Neural cell (in vitro differentiated cells): ENCODE data around the gene PINLYP. TPM values are rescaled to one million over a fixed set of nuclear protein-coding genes. Genes with fewer than 3 reads are reported as not detected.
A peak's percentile ranks its signal among the peaks of the same experiment; 100 is the strongest.

ENCODE experiments used
- H2AFZ ChIP-seq: fragments of 200-600, 300-800 bp; sonication (generic), shearing (Covaris generic); 2 replicates; pipeline ENCODE4 v1.6.0; 2014; ENCODE audit warnings: low read depth, mild to moderate bottlenecking, antibody characterized with exemption, low read length, moderate library complexity
- H3F3A ChIP-seq: fragments of 200-600 bp; shearing (Covaris generic); 2 replicates; pipeline ENCODE4 v1.6.1; 2016; ENCODE audit warnings: mild to moderate bottlenecking, moderate library complexity, mixed read lengths, antibody characterized with exemption, low read length; ENCODE audit not compliant: insufficient read depth, poor library complexity, severe bottlenecking
- H3K27ac ChIP-seq: fragments of 200-600, 300-800 bp; sonication (generic), shearing (Covaris generic); 2 replicates; pipeline ENCODE4 v1.5.1; 2014; ENCODE audit warnings: mild to moderate bottlenecking, low read length, moderate library complexity
- H3K27me3 ChIP-seq: fragments of 300-800, 200-600 bp; sonication (generic), shearing (Covaris generic); 2 replicates; pipeline ENCODE4 v1.6.0; 2014; ENCODE audit warnings: mild to moderate bottlenecking, low read depth, low read length, moderate library complexity; ENCODE audit not compliant: insufficient read depth
- H3K36me3 ChIP-seq: fragments of 300-800, 200-600 bp; sonication (generic), shearing (Covaris generic); 2 replicates; pipeline ENCODE4 v1.5.1; 2014; ENCODE audit warnings: mild to moderate bottlenecking, antibody characterized with exemption, low read length, moderate library complexity; ENCODE audit not compliant: insufficient read depth
- H3K4me2 ChIP-seq: fragments of 300-800, 200-600 bp; sonication (generic), shearing (Covaris generic); 2 replicates; pipeline ENCODE4 v1.6.0; 2014; ENCODE audit warnings: mild to moderate bottlenecking, low read length
- H3K4me3 ChIP-seq: fragments of 300-800, 200-600 bp; sonication (generic), shearing (Covaris generic); 2 replicates; pipeline ENCODE4 v1.5.1; 2014; ENCODE audit warnings: mild to moderate bottlenecking, low read length, moderate library complexity
- H3K79me2 ChIP-seq: fragments of 200-600 bp; shearing (Covaris generic); replicated peaks from 2 replicates; pipeline ENCODE4 v1.6.0; 2014; ENCODE audit warnings: mild to moderate bottlenecking, low read length, moderate library complexity; ENCODE audit not compliant: insufficient read depth
- H3K9ac ChIP-seq: fragments of 300-800, 200-600 bp; sonication (generic), shearing (Covaris generic); 2 replicates; pipeline ENCODE4 v1.6.1; 2016; ENCODE audit warnings: mild to moderate bottlenecking, low read length, mixed read lengths
- H3K9me2 ChIP-seq: fragments of 200-600 bp; shearing (Covaris generic); 2 replicates; pipeline ENCODE4 v1.6.1; 2016; ENCODE audit warnings: mild to moderate bottlenecking, low read length, mixed read lengths; ENCODE audit not compliant: insufficient read depth
- H3K9me3 ChIP-seq: fragments of 200-600, 300-800 bp; sonication (generic), shearing (Covaris generic); 2 replicates; pipeline ENCODE4 v1.6.1; 2016; ENCODE audit warnings: mild to moderate bottlenecking, mixed run types, low read length, moderate library complexity, mixed read lengths
- H4K20me1 ChIP-seq: fragments of 200-600 bp; shearing (Covaris generic); 2 replicates; pipeline ENCODE4 v1.6.1; 2016; ENCODE audit warnings: mild to moderate bottlenecking, mixed run types; ENCODE audit not compliant: insufficient read depth
- EP300 ChIP-seq: fragments of 450-650 bp; conservative IDR thresholded peaks from 2 replicates; pipeline ENCODE4 v1.6.1; 2014; ENCODE audit warnings: antibody characterized with exemption, mild to moderate bottlenecking, moderate library complexity; ENCODE audit not compliant: poor library complexity, severe bottlenecking
- EZH2 ChIP-seq: fragments of 200-600, 300-800 bp; shearing (Covaris generic), sonication (generic); IDR thresholded peaks from 2 replicates; pipeline ENCODE4 v1.6.1; 2014; ENCODE audit warnings: antibody characterized with exemption, low read length, borderline replicate concordance, mild to moderate bottlenecking; ENCODE audit not compliant: insufficient read depth, poor library complexity, severe bottlenecking
- MXI1 ChIP-seq: fragments of 450-650 bp; conservative IDR thresholded peaks from 2 replicates; pipeline ENCODE4 v1.6.1; 2014; ENCODE audit warnings: antibody characterized with exemption, mild to moderate bottlenecking; ENCODE audit not compliant: poor library complexity, severe bottlenecking
- POLR2AphosphoS5 ChIP-seq: IDR thresholded peaks from 2 replicates; pipeline ENCODE4 v1.6.1; 2012
- RAD21 ChIP-seq: fragments of 450-650 bp; conservative IDR thresholded peaks from 2 replicates; pipeline ENCODE4 v1.6.1; 2014; ENCODE audit warnings: antibody characterized with exemption, mild to moderate bottlenecking, moderate library complexity
- SMC3 ChIP-seq: fragments of 450-650 bp; conservative IDR thresholded peaks from 2 replicates; pipeline ENCODE4 v1.6.1; 2014; ENCODE audit warnings: antibody characterized with exemption, mild to moderate bottlenecking, moderate library complexity; ENCODE audit not compliant: poor library complexity
- TAF1 ChIP-seq: IDR thresholded peaks from 2 replicates; pipeline ENCODE4 v1.6.1; 2012; ENCODE audit warnings: low read depth
- polyA plus RNA-seq: library from polyadenylated mRNA; depleted of rRNA; stranded (reverse); fragments of >200 nt; gene quantifications from 2 replicates; pipeline ENCODE4 v1.2.3, GENCODE V29; 2014
- TF ChIP-seq, protein P1 (sequence below): fragments of 450-650 bp; IDR thresholded peaks from 2 replicates; pipeline ENCODE4 v1.5.1; 2014; ENCODE audit warnings: antibody characterized with exemption, mild to moderate bottlenecking, moderate library complexity; ENCODE audit not compliant: poor library complexity, severe bottlenecking
- TF ChIP-seq, protein P2 (sequence below): IDR thresholded peaks from 2 replicates; pipeline ENCODE4 v1.6.1; 2012; ENCODE audit warnings: borderline replicate concordance

Gene PINLYP
- polyA plus RNA-seq, 1 donor from 2014 or later = 1.9 TPM

DNA sequence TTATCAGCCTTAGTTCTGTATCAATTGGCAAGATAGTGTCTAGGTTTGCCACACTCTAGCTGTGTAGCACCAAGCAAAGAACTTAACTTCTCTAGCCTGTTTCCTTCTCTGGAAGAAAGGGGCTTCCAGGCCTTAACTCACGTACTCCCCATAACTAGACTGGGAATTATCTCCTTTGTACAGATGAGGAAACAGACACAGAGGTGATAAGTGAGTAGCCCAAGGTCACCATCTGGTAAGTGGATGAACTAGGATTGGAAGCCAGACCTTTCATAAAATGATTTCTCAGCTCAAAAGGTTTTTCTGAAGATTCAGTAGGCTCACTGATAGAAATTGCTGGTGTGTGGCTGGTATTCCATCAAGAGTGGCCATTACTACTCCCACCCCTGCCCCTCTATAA lies 40.7 kb downstream of the PINLYP start:
- Histone ChIP-seq H3K4me3 (no peak overlapping the region), H3K9me2 (no peaks in the 10 kb centered on the region), H4K20me1 (peaks cover 4% of the 10 kb centered on the region), H2AFZ (no peak overlapping the region), H3K4me2 (no peak overlapping the region), H3K36me3 (peaks cover 5% of the 10 kb centered on the region), H3K27ac (no peak overlapping the region), H3K9me3 (no peaks in the 10 kb centered on the region), H3K27me3 (no peaks in the 10 kb centered on the region), H3K9ac (no peak overlapping the region), H3F3A (peaks cover 9% of the 10 kb centered on the region), H3K79me2 (peaks cover 69% of the 10 kb centered on the region)
- no peak for TF ChIP-seq POLR2AphosphoS5
- TF ChIP-seq RAD21 = no peak
- TF ChIP-seq, protein P1, sequence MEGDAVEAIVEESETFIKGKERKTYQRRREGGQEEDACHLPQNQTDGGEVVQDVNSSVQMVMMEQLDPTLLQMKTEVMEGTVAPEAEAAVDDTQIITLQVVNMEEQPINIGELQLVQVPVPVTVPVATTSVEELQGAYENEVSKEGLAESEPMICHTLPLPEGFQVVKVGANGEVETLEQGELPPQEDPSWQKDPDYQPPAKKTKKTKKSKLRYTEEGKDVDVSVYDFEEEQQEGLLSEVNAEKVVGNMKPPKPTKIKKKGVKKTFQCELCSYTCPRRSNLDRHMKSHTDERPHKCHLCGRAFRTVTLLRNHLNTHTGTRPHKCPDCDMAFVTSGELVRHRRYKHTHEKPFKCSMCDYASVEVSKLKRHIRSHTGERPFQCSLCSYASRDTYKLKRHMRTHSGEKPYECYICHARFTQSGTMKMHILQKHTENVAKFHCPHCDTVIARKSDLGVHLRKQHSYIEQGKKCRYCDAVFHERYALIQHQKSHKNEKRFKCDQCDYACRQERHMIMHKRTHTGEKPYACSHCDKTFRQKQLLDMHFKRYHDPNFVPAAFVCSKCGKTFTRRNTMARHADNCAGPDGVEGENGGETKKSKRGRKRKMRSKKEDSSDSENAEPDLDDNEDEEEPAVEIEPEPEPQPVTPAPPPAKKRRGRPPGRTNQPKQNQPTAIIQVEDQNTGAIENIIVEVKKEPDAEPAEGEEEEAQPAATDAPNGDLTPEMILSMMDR = no peak
- no peak for TF ChIP-seq MXI1
- TF ChIP-seq, protein P2, sequence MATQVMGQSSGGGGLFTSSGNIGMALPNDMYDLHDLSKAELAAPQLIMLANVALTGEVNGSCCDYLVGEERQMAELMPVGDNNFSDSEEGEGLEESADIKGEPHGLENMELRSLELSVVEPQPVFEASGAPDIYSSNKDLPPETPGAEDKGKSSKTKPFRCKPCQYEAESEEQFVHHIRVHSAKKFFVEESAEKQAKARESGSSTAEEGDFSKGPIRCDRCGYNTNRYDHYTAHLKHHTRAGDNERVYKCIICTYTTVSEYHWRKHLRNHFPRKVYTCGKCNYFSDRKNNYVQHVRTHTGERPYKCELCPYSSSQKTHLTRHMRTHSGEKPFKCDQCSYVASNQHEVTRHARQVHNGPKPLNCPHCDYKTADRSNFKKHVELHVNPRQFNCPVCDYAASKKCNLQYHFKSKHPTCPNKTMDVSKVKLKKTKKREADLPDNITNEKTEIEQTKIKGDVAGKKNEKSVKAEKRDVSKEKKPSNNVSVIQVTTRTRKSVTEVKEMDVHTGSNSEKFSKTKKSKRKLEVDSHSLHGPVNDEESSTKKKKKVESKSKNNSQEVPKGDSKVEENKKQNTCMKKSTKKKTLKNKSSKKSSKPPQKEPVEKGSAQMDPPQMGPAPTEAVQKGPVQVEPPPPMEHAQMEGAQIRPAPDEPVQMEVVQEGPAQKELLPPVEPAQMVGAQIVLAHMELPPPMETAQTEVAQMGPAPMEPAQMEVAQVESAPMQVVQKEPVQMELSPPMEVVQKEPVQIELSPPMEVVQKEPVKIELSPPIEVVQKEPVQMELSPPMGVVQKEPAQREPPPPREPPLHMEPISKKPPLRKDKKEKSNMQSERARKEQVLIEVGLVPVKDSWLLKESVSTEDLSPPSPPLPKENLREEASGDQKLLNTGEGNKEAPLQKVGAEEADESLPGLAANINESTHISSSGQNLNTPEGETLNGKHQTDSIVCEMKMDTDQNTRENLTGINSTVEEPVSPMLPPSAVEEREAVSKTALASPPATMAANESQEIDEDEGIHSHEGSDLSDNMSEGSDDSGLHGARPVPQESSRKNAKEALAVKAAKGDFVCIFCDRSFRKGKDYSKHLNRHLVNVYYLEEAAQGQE = no peak
- no peak for TF ChIP-seq SMC3
- no peak for TF ChIP-seq EP300
- TF ChIP-seq EZH2 = no peak
- no peak for TF ChIP-seq TAF1

DNA sequence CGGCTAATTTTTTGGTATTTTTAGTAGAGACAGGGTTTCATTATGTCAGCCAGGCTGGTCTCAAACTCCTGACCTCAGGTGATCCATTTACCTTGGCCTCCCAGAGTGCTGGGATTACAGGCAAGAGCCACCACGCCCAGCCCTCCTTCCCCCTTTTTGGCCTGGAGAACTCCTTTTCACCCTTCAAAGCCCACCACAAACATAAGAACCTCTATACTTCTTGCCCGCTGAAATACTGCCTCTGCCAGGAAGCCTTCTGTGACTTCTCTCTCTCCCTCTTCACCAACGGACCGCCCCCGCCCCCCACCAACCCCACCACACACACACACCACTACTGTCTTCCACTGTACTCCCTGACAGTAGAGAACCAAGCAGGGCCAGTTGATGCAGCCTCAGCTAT lies 41.4 kb downstream of the PINLYP start:
- H3K27ac ChIP-seq = no peak overlapping the region
- H3K9me2 ChIP-seq = no peaks in the 10 kb centered on the region
- TF ChIP-seq SMC3 = no peak
- TF ChIP-seq, protein P2 = no peak
- TF ChIP-seq EZH2 = no peak
- TF ChIP-seq POLR2AphosphoS5 = no peak
- TF ChIP-seq RAD21 = no peak
- TF ChIP-seq TAF1 = no peak
- TF ChIP-seq MXI1 = no peak
- TF ChIP-seq, protein P1 = no peak
- TF ChIP-seq EP300 = no peak
- peaks cover 9% of the 10 kb centered on the region for H3F3A ChIP-seq
- peaks cover 3% of the 10 kb centered on the region for H4K20me1 ChIP-seq
- H3K4me3 ChIP-seq = peak overlapping the region; percentile 38
- H3K4me2 ChIP-seq = no peak overlapping the region
- no peaks in the 10 kb centered on the region for H3K27me3 ChIP-seq
- peaks cover 67% of the 10 kb centered on the region for H3K79me2 ChIP-seq
- no peaks in the 10 kb centered on the region for H3K9me3 ChIP-seq
- no peak overlapping the region for H2AFZ ChIP-seq
- H3K36me3 ChIP-seq = peaks cover 5% of the 10 kb centered on the region
- no peak overlapping the region for H3K9ac ChIP-seq
